HCT116 (cell line): Measurements from ENCODE around the gene DOP1B. TPM values are rescaled to one million over a fixed set of nuclear protein-coding genes. Genes with fewer than 3 reads are reported as not detected.

Experiments used
- ATAC-seq: fragments of 200-7000 bp; cut with Tn5 transposase; 2 replicates; pipeline ENCODE4 v1.9.1; 2020; ENCODE audit warnings: mild to moderate bottlenecking, moderate library complexity
- BruUV-seq: library from RNA; stranded (reverse); fragments of 400-500 nt; replicated peaks from 2 replicates; lab custom pipeline; 2021; lab: Mats Ljungman, UMichigan
- CTCF ChIA-PET: fragments of 300-600 bp; sonication (Branson Sonifier 250); formaldehyde crosslinking; loops from one replicate; lab custom pipeline; 2021; ENCODE audit warnings: antibody characterized with exemption; lab: Charles Lee
- POLR2A ChIA-PET: fragments of 300-600, 350-600 bp; sonication (Branson Sonifier 250); formaldehyde crosslinking; loops from one replicate; lab custom pipeline; 2021; ENCODE audit warnings: antibody characterized with exemption; lab: Charles Lee
- RAD21 ChIA-PET, 2 experiments: fragments of 300-600 bp; sonication (Branson Sonifier 250); formaldehyde crosslinking; loops; one replicate each; lab custom pipeline; 2023; ENCODE audit warnings: low total read pairs in 2 of 2; ENCODE audit not compliant: uncharacterized antibody in 2 of 2, unreplicated experiment in 2 of 2, low non-redundant PET in 1 of 2; lab: Charles Lee
- DNase-seq: peaks from one replicate; pipeline ENCODE4 v3.0.0-alpha.2; 2010; ENCODE audit warnings: low read depth, low spot score
- H2AFZ ChIP-seq: fragments of 200-600 bp; shearing (Covaris generic), sonication (generic); 2 replicates; pipeline ENCODE4 v1.6.1; 2017; ENCODE audit warnings: low read depth, mixed run types, mixed read lengths, antibody characterized with exemption, low read length; ENCODE audit not compliant: poor library complexity, severe bottlenecking
- H3K27ac ChIP-seq: 2 replicates; pipeline ENCODE4 v1.5.1; 2012; ENCODE audit warnings: low read depth, low read length
- H3K27me3 ChIP-seq: fragments of 200-600 bp; sonication (generic); 2 replicates; pipeline ENCODE4 v1.6.1; 2016; ENCODE audit warnings: mixed run types, low read length, mixed read lengths; ENCODE audit not compliant: insufficient read depth
- H3K36me3 ChIP-seq, 2 experiments: fragments of 200-500 bp in 1 of 2; fragments of 200-600 bp in 1 of 2; sonication (Bioruptor generic) in 1 of 2; sonication (generic) in 1 of 2; 2 replicates each; pipeline versions ENCODE4 v1.5.1 to v1.6.1; 2014 to 2016; ENCODE audit warnings: low read length in 2 of 2, inconsistent platforms in 1 of 2, mixed read lengths in 1 of 2, mixed run types in 1 of 2; ENCODE audit not compliant: insufficient read depth in 2 of 2, control insufficient read depth in 1 of 2
- H3K4me1 ChIP-seq, 2 experiments: fragments of 200-600 bp in 1 of 2; sonication (generic) in 1 of 2; 2 replicates each; pipeline versions ENCODE4 v1.5.1 to v1.6.1; 2012 to 2017; ENCODE audit warnings: low read length in 2 of 2, inconsistent platforms in 1 of 2, mild to moderate bottlenecking in 1 of 2, mixed read lengths in 1 of 2, mixed run types in 1 of 2, moderate library complexity in 1 of 2; ENCODE audit not compliant: insufficient read depth in 2 of 2, control insufficient read depth in 1 of 2
- H3K4me2 ChIP-seq: fragments of 200-600 bp; sonication (generic); 2 replicates; pipeline ENCODE4 v1.6.1; 2017; ENCODE audit warnings: mixed run types, low read length, mixed read lengths
- H3K4me3 ChIP-seq, 2 experiments: fragments of 200-600 bp in 1 of 2; sonication (generic) in 1 of 2; replicated peaks in 1 of 2; 2 replicates each; pipeline ENCODE4 v1.5.1; 2011 to 2016; ENCODE audit warnings: low read length in 2 of 2, control low read depth in 1 of 2, low read depth in 1 of 2, mild to moderate bottlenecking in 1 of 2, mixed read lengths in 1 of 2, mixed run types in 1 of 2
- H3K79me2 ChIP-seq: fragments of 200-600 bp; sonication (generic); 2 replicates; pipeline ENCODE4 v1.6.1; 2017; ENCODE audit warnings: mild to moderate bottlenecking, mixed run types, low read length, moderate library complexity, mixed read lengths; ENCODE audit not compliant: insufficient read depth
- H3K9ac ChIP-seq: fragments of 200-600 bp; sonication (generic); 2 replicates; pipeline ENCODE4 v1.6.1; 2016; ENCODE audit warnings: low read length, mixed read lengths
- H3K9me2 ChIP-seq: fragments of 200-600 bp; sonication (generic), shearing (Covaris generic); 2 replicates; pipeline ENCODE4 v1.6.1; 2017; ENCODE audit warnings: mixed run types, mild to moderate bottlenecking, moderate library complexity; ENCODE audit not compliant: insufficient read depth
- H3K9me3 ChIP-seq, 2 experiments: fragments of 200-500 bp in 1 of 2; fragments of 200-600 bp in 1 of 2; sonication (Bioruptor generic) in 1 of 2; sonication (generic) in 1 of 2; 2 replicates each; pipeline ENCODE4 v1.6.1; 2014 to 2017; ENCODE audit warnings: low read length in 2 of 2, mixed read lengths in 2 of 2, inconsistent platforms in 1 of 2, low read depth in 1 of 2, mild to moderate bottlenecking in 1 of 2, mixed run types in 1 of 2, moderate library complexity in 1 of 2; ENCODE audit not compliant: control insufficient read depth in 1 of 2, insufficient read depth in 1 of 2
- H4K20me1 ChIP-seq: fragments of 200-600 bp; sonication (generic), shearing (Covaris generic); 2 replicates; pipeline ENCODE4 v1.6.1; 2017; ENCODE audit warnings: mixed run types, mild to moderate bottlenecking, moderate library complexity; ENCODE audit not compliant: insufficient read depth
- CEBPB ChIP-seq: IDR thresholded peaks from 2 replicates; pipeline ENCODE4 v1.6.1; 2012; ENCODE audit warnings: low read depth
- ELF1 ChIP-seq: IDR thresholded peaks from 2 replicates; pipeline ENCODE4 v1.6.1; 2012; ENCODE audit warnings: low read depth, borderline replicate concordance
- EZH2 ChIP-seq: fragments of 200-600 bp; sonication (generic); IDR thresholded peaks from 2 replicates; pipeline ENCODE4 v1.6.1; 2017; ENCODE audit warnings: antibody characterized with exemption, mixed run types
- JUND ChIP-seq: IDR thresholded peaks from 2 replicates; pipeline ENCODE4 v1.6.1; 2012
- POLR2AphosphoS5 ChIP-seq: IDR thresholded peaks from 2 replicates; pipeline ENCODE4 v1.6.1; 2011; ENCODE audit warnings: mild to moderate bottlenecking, low read depth, low read length, moderate library complexity
- RAD21 ChIP-seq: IDR thresholded peaks from 2 replicates; pipeline ENCODE4 v1.6.1; 2012; ENCODE audit warnings: low read depth, mild to moderate bottlenecking
- intact Hi-C: fragments of 100-400 bp; cut with micrococcal nuclease; formaldehyde crosslinking; loops from 2 replicates; pipeline ENCODE4 v1.10.0; 2022
- total RNA-seq: library from RNA; stranded (reverse); gene quantifications from one replicate; pipeline ENCODE4 v1.2.1, GENCODE V29; 2021; ENCODE audit not compliant: unreplicated experiment
- TF ChIP-seq, protein P1 (sequence below), 3 experiments: fragments of 200-600 bp in 1 of 3; sonication (generic) in 1 of 3; IDR thresholded peaks in 2 of 3; conservative IDR thresholded peaks in 1 of 3; 2 replicates each; pipeline ENCODE4 v1.5.1; 2012 to 2017; ENCODE audit warnings: low read depth in 2 of 3, low read length in 2 of 3, antibody characterized with exemption in 1 of 3, borderline replicate concordance in 1 of 3, control low read depth in 1 of 3, mild to moderate bottlenecking in 1 of 3, mixed read lengths in 1 of 3, mixed run types in 1 of 3, moderate library complexity in 1 of 3; ENCODE audit not compliant: insufficient read depth in 1 of 3
- TF ChIP-seq, protein P2 (sequence below): IDR thresholded peaks from 2 replicates; pipeline ENCODE4 v1.6.1; 2012

DOP1B gene
- total RNA-seq, 1 experiment from 2014 or later: 15.4 TPM

DNA sequence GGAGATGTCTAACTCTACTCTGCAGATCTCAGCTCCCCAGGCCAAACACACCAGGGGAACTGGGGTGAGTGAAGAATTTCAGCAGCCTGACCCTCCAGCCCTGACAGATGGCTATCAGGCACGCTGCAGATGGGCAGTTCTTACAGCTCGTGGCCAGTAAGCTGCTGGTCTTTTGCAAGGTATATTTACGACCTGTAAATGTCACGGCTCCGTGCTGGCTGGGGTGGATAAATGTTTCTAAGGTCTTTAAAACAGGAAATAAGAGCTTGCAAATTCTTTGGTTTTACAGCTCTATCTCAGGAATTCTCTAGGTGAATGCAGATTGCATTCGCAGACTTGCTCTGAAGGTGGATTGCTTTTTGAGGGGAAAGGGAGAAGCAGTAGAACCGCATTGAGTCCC lies 10.1 kb downstream of the DOP1B start:
- BruUV-seq: no TSS peak
- Histone ChIP-seq H3K36me3 (peaks cover 0 to 3% of the 10 kb centered on the region in 2 experiments; a peak in 2 of 4 replicates), H3K27ac (no peak overlapping the region), H3K4me3 (no peak overlapping the region), H4K20me1 (no peaks in the 10 kb centered on the region), H3K9me2 (no peaks in the 10 kb centered on the region), H3K27me3 (no peaks in the 10 kb centered on the region), H3K9me3 (no peaks in the 10 kb centered on the region), H2AFZ (no peak overlapping the region), H3K4me2 (no peak overlapping the region), H3K4me1 (peaks cover 6 to 11% of the 10 kb centered on the region in 2 experiments), H3K79me2 (no peaks in the 10 kb centered on the region), H3K9ac (no peak overlapping the region)
- POLR2A ChIA-PET: no interaction called here
- CTCF ChIA-PET: no interaction called here
- ATAC-seq (no peak), DNase-seq (no peak)
- RAD21 ChIA-PET: no interaction called here
- TF ChIP-seq ELF1 (no peak), POLR2AphosphoS5 (no peak), RAD21 (no peak)
- TF ChIP-seq, protein P1, sequence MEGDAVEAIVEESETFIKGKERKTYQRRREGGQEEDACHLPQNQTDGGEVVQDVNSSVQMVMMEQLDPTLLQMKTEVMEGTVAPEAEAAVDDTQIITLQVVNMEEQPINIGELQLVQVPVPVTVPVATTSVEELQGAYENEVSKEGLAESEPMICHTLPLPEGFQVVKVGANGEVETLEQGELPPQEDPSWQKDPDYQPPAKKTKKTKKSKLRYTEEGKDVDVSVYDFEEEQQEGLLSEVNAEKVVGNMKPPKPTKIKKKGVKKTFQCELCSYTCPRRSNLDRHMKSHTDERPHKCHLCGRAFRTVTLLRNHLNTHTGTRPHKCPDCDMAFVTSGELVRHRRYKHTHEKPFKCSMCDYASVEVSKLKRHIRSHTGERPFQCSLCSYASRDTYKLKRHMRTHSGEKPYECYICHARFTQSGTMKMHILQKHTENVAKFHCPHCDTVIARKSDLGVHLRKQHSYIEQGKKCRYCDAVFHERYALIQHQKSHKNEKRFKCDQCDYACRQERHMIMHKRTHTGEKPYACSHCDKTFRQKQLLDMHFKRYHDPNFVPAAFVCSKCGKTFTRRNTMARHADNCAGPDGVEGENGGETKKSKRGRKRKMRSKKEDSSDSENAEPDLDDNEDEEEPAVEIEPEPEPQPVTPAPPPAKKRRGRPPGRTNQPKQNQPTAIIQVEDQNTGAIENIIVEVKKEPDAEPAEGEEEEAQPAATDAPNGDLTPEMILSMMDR (IDR thresholded peaks at IDR 0.05 in 2 of 3, conservative IDR thresholded peaks at IDR 0.05 in 1 of 3; ENCODE audit: borderline replicate concordance in 1 of 3, insufficient read depth in 1 of 3, low read depth in 2 of 3, low read length in 2 of 3): no peak
- intact Hi-C loops: no loop called here

DNA sequence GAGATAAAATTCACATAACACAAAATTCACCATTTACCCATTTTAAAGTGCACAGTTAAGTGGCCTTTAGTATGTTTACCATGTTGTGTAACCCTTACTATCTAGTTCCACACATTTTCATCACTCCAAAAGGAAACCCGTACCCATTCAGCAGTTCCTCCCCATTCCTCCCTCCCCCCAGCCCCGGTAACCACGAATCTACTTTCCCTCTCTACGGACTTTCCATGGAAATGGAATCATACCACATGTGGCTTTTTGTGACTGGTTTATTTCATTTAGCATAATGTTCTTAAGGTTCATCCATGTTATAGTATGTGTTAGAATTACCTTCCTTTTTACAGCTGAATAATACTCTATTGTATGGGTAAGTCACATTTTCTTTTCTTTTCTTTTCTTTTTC lies 10.9 kb downstream of the DOP1B start:
- Histone ChIP-seq H4K20me1 (no peaks in the 10 kb centered on the region), H3K9ac (no peak overlapping the region), H3K79me2 (no peaks in the 10 kb centered on the region), H3K4me3 (no peak overlapping the region), H3K9me2 (no peaks in the 10 kb centered on the region), H3K27ac (no peak overlapping the region), H3K9me3 (no peaks in the 10 kb centered on the region), H3K27me3 (no peaks in the 10 kb centered on the region), H2AFZ (no peak overlapping the region), H3K36me3 (peaks cover 0 to 3% of the 10 kb centered on the region in 2 experiments; a peak in 2 of 4 replicates), H3K4me2 (no peak overlapping the region), H3K4me1 (peaks cover 2 to 5% of the 10 kb centered on the region in 2 experiments)
- ChIA-PET RAD21 (no interaction called here), CTCF (no interaction called here), POLR2A (no interaction called here)
- TF ChIP-seq JUND (no peak), RAD21 (no peak), CEBPB (no peak), EZH2 (no peak), POLR2AphosphoS5 (no peak)
- TF ChIP-seq, protein P2, sequence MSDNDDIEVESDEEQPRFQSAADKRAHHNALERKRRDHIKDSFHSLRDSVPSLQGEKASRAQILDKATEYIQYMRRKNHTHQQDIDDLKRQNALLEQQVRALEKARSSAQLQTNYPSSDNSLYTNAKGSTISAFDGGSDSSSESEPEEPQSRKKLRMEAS: no peak
- TF ChIP-seq, protein P1 (IDR thresholded peaks at IDR 0.05 in 2 of 3, conservative IDR thresholded peaks at IDR 0.05 in 1 of 3; ENCODE audit: borderline replicate concordance in 1 of 3, insufficient read depth in 1 of 3, low read depth in 2 of 3, low read length in 2 of 3): no peak
- no TSS peak for BruUV-seq
- ATAC-seq: no peak
- DNase-seq: no peak
- intact Hi-C loops: no loop called here
